Stimulated activated CD4-positive, alpha-beta T cell treated with anti-CD3 and anti-CD28 coated beads, Interleukin-15, amount 100 ng/mL, for 24 hours (primary cell): ENCODE measurements around the gene DHODH.
"Not testable (repeated sequence)": the region's sequence is repeated elsewhere in the genome, so short reads cannot be mapped to it uniquely, and the experiment has no call there.

Experiments used
- DNase-seq: peaks from one replicate; pipeline ENCODE4 v3.0.0-alpha.2; 2020

DHODH gene

DNA sequence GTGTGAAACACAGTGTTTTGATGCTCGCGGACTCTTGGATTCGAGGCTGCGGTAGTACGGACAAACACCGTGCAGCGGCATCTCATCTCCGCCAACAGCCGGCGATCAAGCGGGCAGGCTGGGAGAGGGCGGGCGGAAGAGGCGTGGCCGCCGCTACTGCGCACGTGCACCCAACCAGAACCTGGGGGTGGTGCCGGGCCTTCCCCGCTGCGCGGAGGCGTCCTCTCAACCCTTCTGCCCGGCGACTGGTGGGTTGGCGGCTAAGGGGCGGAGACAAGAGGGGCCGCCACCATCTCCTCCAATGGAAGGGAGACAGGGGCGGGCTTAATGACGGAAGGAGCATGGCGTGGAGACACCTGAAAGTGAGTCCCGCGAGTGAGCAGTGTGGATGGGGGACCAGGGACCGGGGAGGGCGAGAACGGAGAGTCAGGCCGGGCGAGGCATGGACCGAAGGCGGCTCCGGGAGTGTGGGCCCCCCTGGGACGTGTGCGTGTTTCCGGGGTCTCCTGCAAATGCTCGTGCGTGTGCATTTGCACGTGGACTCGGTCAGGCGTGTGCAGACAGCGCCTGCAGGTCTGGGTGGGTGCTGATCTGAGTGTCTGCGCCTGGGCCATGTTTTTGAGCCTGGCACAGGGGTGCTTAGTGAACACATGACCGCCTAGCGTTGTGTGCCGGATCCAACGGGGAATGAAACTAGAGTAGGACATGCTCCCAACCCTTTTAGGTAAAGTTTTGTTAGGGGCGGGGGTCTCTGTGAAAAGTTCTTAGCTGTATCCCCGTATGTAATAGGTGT is at the start of gene DHODH:
TSS of gene DHODH (plus strand) at position 321 of the 793 bp plus-strand sequence. CDS start at position 342, 21 bp downstream.
- DNase-seq = peak; percentile 99

DNA sequence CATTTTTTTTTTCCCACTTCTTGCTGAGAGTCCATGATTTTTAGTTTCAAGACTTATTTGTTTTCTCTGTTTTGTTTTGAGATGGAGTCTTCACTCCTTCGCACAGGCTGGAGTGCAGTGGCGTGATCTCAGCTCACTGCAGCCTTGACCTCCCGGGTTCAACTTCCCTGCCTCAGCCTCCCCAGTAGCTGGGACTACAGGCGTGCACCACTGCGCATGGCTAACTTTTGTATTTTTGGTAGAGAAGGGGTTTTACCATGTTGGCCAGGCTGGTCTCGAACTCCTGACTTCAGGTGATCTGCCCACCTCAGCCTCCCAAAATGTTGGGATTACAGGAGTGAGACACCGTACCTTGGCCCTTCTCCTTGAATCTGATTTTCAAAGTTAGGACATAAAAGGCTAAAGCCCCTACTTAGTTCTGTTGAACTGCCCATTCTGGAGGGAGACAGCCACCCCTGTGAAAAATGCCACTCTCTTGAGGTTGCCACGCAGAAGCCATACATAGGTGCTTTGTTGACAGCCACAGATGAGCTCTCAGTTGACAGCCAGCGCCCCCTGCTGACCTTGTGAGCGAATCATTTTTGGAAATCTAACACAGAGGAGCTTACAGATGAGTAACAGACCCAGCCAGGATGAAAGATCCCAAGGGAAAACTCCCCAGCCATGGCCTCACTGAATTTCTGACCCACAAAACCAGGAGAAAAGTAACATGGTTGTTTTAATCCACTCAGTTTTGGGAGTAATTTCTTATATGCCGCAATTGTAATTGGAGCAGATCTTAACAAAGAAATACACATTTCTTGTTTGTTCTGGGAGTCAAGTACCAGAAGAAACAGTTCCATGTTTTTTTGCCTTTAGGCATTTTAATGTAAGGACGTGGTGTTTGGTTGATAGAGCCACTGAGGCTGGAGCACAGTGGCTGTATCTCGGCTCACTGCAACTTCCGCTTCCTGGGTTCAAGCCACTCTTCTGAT is 47.2 kb upstream of the DHODH start:
- DNase-seq = peak; percentile 87

DNA sequence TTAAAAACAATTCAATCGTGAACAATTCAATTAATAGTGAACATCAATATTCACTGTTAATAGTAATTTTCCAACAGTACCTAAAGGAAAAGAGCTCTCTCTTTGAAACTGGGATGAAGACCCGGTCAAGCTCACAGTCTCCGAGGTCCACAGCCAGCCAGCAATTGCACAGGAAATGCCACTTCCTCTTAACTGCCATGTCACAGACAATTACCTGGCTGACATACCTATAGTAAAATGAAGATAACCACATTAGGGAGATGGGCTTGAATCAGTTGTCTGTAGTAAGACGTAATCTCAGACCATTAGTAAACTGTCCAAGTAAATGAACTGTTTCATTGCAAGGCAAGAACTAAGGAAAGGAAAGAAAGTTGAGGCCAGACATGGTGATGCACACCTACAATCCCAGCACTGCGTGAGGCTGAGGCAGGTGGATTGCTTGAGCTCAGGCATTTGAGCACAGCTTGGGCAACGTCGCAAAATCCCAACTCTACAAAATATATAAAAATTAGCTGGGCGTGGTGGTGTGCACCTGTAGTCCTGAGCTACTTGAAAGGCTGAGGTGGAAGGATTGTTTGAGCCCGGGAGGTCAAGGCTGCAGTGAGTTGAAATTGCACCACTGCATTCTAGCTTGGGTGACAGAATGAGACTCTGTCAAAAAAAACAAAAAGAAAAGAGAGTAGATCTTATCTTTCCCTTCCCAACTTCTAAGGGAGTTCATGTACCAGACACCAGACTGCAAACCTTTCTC is 45.2 kb upstream of the DHODH start:
- DNase-seq = no peak

DNA sequence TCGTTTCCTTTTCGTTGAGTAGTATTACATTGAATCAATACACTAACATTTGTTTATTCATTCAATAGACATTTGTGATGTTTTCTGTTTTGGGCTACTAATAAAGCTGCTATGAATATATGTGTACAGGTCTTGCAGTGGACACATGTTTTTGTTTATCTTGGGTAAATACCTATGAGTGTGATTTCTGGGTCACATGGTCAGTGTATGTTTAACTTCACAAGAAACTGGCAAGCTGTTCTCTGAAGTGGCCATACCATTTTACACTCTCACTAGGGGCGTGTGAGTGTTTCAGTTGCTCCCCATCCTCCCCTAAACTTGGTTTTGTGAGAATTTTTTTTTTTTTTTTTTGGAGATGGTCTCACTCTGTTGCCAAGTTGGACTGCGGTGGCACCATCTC is 43.3 kb upstream of the DHODH start:
- no peak for DNase-seq

DNA sequence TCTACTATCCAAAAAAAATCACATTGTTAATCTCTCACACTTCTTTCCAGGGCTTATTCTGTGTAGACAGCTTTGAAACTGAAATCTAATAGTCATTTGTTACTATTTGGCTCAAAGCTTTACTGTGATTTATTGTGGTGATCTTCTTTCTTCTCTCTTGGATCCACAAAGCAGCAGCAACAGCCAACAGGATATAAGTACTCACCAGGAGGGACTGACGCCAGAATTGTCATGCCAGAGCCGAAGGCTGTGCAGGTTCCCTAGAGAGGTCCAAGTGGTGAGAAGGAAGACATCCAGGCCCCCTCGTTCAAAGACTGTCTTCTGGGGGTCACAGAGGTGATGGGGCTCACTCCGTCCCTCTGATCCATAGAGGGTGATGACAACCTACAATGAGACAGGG is 41.6 kb upstream of the DHODH start:
- no peak for DNase-seq

DNA sequence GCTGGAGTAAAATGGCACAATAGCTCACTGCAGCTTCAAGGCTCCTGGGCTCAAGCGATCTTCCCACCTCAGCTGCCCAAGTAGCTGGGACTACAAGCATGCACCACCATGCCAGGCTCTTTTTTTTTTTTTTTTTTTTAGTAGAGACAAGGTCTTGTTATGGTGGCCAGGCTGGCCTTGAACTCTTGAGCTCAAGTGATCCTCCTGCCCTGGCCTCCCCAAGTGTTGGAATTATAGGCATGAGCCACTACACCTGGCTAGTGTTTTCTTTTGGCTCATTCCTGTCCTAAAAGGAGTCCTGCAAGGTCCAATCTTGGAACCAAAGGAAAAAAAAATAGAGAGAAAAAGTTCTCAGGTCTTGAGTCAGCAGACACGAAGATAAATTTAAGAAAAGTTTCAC is 39.2 kb upstream of the DHODH start:
- DNase-seq = no peak

DNA sequence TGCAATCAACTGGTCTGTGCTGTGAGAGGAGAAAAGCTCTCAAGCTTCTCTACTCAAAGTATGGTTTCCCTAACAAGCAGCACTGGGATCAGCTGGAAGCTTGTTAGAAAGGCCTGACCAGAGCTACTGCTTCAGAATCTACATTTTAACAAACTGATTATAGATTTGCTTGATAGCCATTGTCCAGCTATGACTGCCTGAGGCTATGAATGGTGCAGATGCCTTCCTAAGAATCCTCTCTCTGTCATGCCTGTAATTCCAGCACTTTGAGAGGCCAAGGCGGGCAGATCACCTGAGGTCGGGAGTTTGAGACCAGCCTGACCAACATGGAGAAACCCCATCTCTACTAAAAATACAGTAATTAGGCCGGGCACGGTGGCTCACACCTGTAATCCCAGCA is 37.0 kb upstream of the DHODH start:
- DNase-seq = no peak

DNA sequence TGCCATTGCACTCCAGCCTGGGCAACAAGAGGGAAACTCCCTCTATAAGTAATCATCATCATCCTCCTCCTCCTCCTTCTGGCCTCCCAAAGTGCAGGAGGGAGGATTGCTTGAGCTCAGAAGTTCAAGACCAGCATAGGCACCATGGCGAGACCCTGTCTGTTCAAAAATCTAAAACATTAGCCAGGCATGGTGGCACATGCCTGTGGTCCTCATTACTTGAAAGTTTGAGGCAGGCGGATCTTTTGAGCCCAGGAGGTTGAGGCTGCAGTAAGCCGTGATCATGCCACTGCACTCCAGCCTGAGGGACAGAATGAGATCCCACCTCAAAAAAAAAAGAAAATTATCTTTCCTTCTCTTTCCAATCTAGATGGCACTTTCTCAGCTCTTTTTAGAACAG is 36.2 kb upstream of the DHODH start:
- DNase-seq = no peak

DNA sequence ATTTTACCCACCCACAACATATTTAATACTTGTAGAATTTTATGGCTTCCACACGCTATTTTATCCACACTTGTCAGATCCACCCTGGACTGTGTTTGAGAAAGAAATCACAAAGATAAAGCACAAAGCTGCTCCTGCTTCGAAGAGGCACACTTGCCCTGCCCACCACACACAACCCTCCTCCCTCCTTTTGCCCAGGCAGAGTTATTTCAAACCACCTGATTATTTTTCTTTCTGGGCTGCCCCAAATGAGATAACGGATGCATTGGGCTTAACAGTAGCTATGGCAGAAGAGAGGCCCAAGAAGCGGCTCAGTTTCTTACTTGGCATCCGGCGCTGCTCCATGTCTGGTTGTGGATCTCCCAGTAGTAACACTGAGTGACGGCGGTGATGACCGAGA is 35.5 kb upstream of the DHODH start:
- no peak for DNase-seq

DNA sequence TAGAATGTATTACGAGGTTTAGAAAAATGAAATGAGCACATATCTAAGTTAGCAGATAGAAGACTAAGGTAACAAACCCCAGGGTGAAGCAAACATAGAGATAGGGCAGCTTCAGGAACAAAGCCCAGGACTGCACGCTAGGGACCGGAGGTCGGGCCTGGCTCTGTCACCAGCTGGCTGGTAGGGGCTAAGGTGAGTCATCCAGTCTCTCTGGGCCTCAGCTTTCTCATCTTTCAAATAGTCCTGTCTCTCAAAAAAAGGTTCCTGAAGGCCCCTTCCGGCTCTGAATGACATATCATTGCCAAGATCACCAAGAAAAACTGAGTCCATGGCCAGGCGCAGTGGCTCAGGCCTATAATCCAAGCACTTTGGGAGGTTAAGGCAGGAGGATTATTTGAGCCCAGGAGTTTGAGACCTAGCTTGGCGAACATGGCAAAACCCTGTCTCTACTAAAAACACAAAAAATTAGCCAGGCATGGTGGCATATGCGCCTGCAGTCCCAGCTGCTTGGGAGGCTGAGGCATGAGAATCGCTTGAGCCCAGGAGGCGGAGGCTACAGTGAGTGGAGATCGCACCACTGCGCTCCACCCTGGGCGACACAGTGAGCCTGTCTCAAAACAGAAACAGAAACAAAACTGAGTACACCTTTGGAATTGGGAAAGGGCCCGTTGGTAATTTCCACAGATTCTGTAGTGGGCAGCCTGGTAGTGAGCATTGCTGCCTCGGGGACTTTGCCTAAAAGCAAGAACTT is 34.3 kb upstream of the DHODH start:
- DNase-seq = no peak

DNA sequence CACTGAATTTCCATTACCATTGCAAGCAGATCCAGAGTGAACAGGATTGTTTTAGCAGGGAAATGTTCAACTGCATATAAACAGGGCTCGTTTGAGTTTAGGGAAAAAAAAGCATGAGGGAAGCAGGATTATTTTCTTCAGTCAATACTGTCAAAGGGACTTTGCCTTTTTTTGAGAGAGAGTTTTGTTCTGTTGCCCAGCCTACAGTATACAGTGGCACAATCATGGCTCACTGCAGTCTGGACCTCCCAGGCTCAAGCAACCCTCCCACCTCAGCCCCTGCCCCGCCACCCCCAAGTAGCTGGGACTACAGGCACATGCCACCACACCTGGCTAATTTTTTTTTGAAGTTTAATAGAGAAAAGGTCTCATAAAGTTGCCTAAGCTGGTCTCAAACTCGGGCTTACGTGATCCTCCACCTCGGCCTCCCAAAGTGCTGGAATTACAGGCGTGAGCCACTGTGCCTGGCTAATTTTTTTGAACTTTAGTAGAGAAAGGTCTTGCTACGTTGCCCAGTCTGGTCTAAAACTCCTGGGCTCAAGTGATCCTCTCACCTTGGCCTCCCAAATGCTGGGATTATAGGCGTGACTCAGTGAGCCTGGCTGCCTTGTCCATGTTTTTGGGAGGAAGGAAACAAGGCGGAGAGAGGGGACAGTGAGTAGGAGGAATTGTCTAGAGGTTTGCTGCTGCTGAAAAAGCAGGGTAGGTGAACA is 23.1 kb upstream of the DHODH start:
- no peak for DNase-seq

DNA sequence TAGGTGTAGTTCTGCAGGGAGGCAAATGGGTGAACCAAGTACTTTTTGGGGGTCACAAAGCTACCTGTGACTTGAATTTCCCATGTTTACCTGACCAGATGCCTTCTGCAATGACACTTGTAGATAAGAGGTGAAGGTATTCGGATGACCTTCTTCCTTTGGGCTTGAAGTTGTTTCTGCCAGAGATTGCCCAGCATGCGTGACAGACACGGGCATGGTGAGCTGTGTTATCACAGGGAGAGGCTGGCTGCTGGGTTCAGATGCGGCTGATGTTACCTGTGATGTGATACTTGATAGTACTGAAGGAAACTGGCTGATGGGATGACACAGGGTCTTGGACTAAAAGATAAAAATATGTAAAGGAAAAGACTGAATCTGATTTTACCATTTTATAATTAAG is 22.4 kb upstream of the DHODH start:
- DNase-seq = no peak

DNA sequence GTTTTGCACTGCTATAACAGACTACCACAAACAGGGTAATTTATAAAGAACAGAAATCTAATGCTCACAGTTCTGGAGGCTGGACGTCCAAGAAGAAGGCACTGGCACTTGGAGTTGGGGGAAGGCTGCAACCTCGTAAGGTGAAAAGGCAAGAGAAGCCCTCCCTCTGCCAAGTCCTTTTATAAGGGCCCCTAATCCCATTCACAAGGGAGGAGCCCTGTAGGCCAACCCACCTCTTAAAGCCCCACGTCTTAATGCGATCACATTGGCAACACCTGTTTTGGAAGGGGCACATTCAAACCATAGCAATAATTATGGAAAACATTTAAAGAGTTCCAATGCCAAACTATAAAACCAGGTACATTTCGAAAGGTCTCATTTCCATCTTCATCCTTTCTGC is 13.5 kb upstream of the DHODH start:
- DNase-seq = no peak

DNA sequence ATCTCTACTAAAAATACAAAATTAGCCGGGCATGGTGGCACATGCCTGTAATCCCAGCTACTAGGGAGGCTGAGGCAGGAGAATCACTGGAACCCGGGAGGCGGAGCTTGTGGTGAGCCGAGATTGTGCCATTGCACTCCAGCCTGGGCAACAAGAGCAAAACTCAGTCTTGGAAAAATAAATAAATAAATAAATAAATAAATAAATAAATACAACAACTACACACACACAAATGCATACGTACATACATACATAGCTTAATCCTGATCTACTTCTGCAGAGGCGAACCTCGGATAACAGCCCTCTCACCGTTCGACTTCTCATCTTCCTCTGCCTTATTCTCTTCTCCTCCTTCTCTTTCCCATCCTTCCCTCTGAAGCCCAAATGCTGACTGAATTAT is 11.0 kb upstream of the DHODH start:
- not testable (repeated sequence) for DNase-seq

DNA sequence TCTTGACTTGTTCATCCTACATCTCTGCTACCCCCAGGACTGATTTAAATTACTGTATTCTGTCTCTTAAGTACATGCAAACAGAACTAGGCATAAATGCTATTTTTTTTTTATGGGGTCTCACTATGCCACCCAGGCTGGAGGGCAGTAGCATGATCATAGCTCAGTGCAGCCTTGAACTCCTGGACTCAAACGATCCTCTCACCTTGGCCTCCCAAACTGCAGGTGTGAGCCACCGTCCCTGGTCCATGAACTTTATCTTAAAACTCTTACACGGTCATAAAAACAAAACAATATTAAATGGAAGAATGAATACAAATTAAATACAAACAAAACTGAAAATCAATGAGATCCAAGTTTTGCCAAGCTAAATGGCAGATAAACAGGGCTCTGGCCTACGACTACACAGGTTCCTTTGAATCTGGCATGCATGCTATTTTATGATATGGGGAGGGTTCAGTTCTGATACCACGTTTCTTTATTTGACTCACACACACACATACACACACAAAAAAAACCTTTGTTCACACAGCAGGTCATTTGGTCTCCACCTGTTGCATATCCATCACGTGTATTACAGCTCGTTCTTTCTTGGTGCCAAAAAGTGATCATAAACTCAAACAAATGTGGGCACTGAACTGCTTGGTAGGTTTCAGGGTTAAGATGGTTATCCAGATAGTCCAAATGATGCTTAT is 7.2 kb upstream of the DHODH start:
- no peak for DNase-seq

DNA sequence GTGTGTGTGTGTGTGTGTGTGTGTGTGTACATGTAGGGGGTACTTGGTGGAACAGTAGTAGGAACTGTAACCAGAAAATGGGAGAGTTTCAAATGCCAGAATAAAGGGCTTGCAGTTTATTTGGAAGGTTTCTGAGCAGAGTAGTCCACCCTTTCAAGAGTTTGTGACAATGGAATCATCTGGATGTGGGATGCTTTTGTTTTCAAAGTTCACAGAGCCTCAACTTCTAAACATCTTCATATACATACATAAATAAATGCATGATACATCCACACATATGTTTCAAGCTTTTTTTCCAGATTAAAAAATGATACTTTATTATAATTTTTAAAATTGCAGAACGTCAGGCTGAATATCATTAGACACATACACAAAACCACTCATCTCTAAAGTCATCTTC is 5.9 kb upstream of the DHODH start:
- no peak for DNase-seq

DNA sequence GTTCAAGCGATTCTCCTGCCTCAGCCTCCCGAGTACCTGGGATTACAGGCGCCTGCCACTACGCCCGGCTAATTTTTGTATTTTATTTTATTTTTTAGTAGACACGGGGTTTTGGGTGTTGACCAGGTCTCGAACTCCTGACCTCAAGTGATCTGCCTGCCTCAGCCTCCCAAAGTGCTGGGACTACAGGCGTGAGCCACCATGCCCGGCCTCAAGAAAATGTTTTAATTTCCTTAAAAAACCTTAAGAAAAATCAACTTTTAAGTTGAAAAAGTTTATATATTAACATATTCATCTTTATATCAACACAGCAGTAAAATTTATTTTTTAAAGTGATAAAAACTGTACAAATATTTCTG is 500 bp upstream of the DHODH start:
- not testable (repeated sequence) for DNase-seq

DNA sequence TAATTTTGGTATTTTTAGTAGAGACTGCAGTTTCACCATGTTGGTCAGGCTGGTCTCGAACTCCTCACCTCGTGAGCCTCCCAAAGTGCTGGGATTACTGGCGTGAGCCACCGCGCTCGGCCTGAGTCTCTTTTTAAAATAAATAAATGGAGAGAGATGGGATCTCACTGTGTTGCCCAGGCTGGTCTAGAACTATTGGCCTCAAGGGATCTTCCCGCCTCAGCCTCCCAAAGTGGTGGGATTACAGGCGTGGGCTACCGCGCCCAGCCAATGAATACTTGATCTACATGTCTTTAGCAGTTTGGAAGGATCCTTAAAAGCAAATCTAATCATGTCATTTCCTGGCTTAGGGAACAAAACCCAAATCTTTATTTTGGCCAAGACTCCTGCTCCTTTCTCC is 1.2 kb downstream of the DHODH start:
- DNase-seq = no peak

DNA sequence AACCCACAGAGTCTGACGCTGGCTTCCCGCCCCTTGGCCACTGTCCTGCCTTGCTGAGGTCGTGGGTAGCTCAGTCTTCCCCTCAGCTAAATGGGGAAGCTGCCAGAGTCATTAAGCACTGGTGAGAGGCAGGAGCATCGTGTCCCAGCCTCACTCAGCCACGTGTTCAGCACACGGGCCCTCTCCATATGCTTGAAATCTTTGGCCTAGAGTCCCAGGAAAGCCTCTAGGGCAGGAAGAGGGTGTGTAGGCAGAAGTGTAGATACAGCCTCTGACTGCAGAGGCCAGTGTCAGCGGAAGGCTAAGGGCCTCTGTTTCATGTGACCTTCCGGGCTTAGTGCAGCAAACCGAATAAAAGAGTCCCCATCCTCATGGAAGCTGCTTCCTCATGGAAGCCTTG is 4.1 kb downstream of the DHODH start:
- no peak for DNase-seq

DNA sequence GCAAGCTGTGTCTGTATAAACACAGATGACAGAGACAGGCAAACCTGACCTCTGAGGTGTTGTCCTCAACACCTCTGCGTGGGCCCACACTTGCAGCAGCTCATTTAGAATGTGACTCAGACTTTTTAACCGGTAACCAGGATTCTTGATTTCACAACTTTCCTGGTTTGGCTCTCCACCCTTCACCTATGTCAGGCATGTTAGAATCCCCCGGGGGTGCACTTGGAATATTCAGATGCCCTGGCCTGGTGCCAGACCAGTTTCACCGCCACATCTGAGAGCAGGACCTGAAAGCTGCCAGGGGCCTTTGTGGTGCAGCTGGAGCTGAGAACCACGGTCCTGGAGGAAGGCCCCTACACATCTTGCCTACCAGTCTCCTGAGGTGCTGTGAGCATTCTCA is 4.8 kb downstream of the DHODH start:
- peak; percentile 25 for DNase-seq

DNA sequence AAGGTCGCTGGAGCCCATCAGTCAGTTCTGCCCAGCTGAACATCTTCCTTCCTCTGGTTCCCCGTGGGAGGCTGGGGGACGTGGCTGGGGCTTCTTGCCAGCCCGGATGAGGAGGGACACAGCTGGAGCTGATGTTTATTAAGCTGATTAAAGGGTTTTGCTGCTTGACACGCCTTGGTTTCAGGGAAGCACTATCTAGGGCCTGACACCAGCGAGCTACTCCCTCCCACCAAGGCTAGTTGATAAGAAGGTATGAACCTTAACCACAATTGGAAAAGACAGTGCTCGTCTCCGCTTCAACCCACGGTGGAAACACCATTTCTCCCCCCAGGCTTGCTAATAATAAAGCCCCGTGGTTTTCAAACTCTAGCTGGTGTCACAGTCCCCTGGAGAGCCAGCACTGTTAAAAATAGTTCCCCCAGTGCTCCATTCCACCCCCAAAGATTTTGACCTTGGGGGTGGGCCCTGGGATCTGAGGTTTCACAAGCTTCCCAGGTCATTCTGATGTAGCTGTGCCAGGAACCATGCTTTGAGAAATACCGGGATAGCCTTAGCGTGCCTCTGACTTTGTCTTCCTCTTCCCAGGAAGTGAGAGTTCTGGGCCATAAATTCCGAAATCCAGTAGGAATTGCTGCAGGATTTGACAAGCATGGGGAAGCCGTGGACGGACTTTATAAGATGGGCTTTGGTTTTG is 5.5 kb downstream of the DHODH start:
- peak; percentile 10 for DNase-seq
